T-helper 2 cell treated with Interferon-gamma antibody and Interleukin-4, amounts not matched to agents 100 ng/mL and 5 ng/mL, for 36 hours (primary cell): ENCODE measurements around the gene PSMB10. TPM values are rescaled to one million over a fixed set of nuclear protein-coding genes. Genes with fewer than 3 reads are reported as not detected.
"Not testable (repeated sequence)": the region's sequence is repeated elsewhere in the genome, so short reads cannot be mapped to it uniquely, and the experiment has no call there.

Experiments
- intact Hi-C: fragments of 100-400 bp; cut with micrococcal nuclease; formaldehyde crosslinking; loops from one replicate; pipeline ENCODE4 v1.15.1; 2023
- total RNA-seq: library from RNA; stranded (reverse); gene quantifications from 2 replicates; pipeline ENCODE4 v1.2.3, GENCODE V29; 2022

The PSMB10 gene
- total RNA-seq, 1 donor from 2014 or later: 335 TPM

DNA sequence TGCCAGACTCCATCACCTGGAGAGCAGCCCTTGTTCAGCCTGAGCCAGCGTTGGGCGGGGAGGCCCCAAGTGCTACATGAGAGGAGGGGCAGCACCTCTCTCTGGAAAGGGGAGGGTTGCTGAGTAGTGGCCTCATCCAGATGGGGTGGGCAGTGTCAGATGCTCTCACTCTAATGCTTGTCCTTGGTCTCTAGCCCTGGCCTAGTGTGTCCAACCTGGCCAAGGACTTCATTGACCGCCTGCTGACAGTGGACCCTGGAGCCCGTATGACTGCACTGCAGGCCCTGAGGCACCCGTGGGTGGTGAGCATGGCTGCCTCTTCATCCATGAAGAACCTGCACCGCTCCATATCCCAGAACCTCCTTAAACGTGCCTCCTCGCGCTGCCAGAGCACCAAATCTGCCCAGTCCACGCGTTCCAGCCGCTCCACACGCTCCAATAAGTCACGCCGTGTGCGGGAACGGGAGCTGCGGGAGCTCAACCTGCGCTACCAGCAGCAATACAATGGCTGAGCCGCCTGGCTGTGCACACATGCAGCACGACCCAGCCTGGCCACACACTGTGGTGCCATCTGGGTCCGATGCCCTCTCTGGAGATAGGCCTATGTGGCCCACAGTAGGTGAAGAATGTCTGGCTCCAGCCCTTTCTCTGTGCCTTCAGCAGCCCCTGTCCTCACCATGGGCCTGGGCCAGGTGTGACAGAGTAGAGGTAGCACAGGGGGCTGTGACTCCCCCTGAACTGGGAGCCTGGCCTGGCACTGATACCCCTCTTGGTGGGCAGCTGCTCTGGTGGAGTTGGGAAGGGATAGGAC lies 9.3 kb downstream of the PSMB10 start:
- intact Hi-C loops: no loop called here

DNA sequence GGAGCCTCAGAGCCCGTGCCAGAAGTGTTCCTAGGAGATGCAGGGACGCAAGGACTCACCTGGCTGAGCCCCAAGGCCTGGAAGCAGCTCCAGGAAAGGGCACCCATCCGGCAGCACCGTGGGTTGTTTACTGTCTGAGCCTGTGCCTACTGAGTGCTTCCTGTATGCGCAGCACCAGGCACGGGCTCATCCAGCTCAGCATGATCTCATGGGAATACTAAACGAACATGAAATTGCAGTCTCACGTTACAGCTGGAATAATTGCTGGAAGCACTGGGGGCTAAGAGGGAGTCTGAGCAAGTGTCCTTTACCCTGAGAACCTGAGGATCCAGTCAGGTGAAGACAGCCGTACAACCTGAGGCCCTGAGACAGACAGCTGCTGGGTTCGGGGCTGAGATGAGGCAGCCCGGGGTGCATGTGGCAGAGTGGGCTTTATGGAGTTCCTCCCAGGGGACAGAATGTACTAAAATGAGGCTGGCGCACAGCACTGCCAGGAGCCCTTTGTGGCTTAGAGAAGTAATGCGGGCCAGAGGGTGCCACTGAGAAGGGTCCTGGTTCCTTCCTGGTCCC lies 10.4 kb downstream of the PSMB10 start:
- intact Hi-C loops: no loop called here

DNA sequence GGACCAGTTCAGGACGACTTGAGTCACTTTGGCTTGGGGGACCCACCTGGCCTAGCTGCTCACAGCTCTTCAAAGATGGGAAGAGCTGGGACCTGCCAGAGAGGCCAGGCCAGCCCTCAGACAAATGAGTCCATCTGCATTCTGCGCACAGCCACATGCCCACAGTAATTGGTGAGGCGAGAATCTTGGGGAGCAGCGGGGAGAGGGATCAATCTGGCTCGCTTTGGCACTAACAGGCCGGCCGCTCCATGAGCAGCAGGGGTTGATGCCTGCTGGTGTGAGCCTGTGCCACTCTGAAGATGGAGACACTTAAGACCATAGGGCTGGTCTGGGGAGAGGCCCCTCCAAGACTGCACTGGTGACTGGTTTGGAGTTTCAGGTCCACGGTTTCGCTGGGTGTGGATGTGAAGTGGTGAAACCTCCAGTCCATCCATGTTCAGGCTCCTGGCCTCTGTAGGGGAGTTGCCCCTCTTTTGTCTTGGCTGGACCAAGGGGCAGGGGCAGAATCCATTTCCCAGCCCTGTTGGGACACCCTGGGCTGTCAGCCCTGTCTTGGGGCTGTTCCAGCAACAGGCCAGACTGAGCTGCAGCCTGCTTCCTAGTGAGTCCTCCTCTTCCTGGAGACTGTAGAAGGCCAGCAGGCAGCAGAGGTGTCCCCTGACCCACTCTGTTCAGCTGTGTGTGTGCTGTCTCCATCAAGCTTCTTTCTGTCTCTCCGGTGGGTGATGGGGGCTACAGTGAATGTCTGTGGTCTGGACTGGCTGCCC lies 12.3 kb downstream of the PSMB10 start:
- intact Hi-C loops: no loop called here

DNA sequence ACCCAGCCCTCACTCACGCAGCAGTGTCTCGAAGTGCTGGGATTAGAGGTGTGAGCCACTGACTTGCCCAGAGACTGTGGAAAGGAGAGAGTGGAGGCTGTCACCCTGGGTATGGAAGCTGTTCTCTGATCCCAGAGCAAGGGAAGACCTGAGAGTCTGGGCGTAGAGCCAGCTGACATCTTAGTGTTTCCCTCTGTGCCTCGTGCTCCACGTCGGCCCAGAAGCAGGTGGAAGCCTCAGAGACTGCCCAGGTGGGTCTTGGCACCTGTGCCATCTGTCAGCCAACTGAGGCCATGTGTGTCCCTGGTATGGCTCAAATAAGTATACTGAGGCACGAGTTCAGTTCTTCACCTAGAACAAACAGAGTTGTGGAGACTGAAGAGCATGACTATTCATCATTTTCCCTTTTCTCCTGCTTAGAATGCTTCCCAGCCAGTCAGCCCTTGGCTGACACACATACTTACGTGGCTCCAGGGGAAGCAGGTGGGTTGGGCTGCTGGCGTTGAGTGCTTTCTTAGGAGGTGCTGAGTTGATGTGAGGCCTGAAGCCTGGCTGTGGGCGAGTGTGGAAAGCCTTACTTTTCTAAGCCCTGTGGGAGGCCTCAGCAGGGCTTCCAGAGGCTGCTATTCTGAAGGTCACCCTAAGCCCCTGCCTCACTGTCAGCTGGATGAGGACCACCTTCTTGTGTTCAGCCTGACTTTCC lies 13.1 kb downstream of the PSMB10 start:
- intact Hi-C loops: no loop called here

DNA sequence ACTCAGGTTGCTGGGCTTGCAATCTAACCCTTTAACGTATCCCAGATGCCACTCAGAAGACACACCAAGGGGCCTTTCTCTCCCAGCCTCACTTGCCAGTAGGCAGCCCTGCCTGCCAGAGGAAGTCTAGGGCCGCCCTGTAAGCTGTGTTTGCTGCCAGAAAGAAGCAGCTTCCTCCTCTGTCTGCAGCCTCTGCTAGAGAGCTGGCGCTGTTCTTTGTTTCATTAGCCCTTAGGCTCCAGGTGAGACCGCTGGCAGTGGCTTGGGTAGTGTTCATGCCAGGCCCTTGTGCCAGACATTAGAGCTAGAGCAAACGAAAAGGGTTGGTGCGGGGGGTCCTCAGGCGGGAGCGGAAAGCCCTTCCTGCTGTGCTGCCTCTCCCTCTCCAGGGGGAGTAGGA lies 13.9 kb downstream of the PSMB10 start:
- intact Hi-C loops: no loop called here

DNA sequence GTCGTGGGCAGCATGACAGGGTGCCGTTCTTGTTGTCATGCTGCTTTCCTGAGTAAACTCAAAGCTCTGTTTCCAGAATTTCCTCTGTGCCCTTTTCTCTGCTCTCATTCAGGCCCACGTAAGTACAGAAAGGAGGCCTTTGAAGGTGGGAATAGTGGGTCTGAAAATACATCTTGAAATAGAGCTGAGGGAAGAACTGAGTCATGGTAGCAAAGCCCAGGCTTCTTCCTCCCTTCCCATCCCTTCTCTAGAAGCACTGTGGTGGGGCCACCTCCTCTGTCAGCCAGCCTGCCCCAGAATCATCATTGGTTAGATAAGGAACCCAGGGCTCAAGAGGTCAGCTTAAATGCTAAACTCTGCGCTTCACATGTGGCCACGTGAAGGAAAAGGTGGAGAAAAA lies 14.4 kb downstream of the PSMB10 start:
- intact Hi-C loops: no loop called here

DNA sequence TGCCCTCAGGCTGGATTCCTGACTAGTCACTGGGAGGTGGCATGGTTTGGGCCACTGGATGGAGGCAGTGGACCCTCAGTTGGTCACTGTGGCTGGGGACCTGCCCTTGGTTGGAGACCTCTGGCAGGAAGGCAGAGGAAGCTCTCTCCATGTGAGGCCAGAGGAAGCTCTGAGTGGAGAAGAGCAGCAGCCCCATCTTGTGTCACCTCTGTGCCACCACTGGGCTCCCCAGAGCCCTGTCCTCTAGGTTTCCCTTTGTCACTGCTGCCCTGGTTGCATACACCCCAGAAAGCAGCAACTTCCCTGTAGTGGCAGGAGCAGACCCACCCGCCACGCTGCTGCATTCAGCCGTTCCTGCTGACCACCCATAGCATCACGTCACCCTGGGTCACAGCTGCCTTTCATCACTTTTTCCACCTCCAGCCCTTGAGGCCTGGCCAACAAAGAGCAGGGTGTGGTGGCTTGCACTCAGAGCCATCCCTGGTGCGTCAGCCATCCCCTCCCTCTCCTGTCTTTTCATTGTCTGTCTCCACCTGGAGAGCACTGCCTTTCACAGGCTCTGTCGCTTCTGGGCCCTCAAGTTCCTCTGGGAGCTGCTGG lies 16.9 kb downstream of the PSMB10 start:
- intact Hi-C loops: no loop called here

DNA sequence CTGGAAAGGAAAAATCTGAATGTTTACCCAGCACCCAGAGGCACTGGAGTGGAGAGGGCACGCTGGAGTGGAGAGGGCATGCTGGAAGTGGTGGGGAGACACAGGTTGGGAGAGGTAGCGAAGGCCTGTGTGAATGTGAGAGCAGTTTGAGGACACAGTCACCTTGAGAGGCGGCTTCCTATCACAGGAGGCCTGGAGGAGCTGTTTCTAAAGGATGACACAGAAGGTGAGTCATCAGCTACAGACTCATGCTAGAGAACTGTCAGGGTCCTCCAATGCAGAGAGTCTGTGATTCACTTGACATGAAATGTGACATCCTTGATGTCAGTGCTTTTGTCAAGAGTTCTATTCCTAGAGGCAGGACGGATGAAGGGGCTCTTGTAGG lies 18.8 kb downstream of the PSMB10 start:
- intact Hi-C loops: no loop called here

DNA sequence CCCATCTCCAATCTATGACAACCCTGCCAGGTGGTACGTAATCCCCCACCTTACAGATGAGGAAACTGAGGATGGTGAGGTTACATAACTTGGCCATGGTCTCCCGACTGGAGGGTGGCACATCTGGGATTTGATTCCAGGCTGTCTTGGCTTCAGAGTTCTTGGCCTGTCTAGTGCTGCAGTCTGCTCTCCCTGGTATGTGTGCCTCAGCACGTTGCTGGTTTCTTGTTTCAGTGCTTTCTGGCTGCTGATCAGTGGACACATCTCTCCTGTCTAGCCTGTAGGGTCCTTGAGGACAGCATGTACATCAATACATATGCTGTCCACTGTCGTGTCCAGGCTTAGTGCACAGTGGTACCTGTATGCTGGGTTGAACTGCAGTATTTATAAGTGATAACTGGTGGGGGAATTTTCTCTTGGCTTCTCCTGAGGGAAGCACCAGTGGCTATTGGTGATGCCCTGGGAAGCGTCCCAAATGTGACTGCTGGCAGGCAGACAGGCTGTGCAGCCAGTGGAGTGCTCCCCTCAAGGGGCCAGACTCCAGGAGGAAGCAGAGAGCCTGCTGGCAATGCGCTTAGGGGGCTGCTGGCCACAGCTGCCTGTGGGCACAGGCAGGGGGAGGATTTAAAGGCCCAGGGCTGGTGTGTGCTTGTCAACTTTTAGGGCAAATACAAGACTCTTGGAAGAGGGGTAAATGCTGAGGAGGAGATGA lies 19.4 kb downstream of the PSMB10 start:
- intact Hi-C loops: no loop called here

DNA sequence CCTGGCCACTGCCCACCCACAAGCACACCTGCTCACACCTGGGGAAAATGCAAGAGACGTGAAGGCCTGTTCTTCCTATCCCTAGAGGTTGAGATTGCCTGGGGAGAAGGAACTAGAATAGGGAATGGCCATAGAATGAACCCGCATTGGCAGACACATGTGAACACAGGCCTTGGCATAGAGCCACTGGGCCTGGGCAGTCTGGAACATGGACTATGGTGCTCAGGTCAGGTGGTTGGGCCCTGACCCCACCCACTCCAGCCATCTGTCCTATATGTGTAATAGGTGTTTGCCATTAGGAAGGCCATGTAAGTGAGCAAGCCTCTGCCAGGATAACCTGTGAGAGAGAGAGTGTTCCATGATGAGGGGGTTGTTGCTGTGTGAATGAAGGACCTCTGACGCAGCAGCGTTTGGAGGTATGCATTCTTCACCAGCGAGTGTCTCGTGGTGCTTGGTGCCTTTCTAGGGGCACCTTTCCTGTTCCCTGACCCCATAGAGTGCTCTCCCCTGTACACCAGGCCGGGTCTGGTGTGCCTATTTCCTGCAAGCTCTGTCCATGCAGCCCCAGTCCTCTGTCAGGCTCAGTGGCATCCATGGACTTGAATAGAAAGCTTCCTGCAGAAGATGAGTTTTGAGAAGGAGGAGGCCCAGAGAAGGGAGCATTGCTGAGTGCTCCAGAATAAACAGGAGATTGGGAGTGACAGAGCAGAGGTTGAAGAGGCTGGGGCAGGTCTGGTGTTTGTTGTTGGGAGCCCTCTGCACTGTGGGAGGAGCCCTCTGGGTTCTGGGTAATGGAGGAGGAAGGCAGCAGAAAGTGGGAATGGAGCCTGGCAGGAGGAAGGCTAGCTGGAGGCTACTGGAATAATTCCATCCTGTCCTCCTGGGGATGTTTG lies 20.6 kb downstream of the PSMB10 start:
- intact Hi-C loops: no loop called here

DNA sequence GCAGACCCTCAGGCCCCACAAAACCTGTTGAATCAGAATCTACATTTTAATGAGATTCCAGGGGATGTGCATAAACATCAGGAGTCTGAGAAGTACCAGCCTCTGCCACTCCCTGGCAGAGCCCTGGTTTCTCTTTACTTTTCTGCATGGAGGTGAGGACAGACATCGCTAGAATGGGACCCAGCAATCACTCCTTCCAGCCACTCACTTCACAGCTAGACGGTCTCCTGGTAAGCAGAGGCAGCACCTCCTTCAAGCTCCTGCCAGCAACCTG lies 21.2 kb downstream of the PSMB10 start:
- intact Hi-C loops: not testable (repeated sequence)

DNA sequence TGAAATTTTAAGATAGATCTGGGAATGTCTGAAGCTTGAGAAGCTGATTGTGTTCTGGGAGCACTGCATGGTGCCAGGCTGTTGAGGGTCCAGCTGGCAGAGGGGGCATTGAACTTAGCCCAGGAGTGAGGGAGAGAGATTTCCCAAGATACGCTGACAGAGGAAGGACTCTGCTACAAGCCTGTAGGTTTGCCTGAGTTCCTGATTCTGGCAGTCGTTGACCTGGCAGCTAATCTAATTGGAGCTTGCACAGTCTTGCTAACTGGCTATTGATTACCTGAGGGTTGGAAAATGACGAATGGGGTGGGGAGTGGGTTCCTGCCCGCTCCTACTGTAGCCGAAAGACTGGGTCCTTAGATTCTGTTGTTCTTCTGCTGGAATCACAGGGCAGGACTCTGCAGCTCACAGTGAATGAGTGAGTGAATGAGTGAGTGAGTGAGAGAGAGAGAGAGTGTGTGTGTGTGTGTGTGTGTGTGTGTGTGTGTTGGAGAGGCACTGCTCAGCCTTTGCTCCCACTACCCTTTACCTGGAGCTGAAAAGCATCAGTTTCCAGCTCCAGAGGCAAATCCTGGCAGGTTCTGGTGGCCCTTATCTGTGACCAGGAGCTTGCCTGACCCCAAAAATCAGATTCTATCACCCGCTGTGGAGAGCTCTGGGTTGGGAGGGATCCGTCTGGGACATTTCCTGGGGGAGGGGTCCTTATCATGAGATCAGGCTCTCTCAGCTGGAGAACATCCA lies 21.7 kb downstream of the PSMB10 start:
- intact Hi-C loops: no loop called here

DNA sequence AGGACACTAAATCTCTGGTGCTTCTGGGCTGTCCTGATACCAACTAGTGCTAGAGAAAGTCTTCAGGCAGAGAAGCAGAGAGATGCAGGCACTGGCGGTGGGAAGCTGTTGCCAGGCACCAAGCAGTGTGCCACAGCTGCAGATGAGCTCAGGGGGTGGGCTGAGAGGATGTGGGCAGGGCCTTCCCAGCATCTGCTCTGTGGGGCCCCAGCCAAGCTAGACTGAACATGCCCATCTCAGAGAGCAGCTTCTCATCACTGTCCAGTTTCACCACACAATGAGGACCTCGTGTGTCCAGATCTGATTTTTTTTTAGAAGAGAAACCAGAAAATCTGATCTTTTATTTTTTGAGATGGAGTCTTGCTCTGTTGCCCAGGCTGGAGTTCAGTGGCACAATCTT lies 26.5 kb downstream of the PSMB10 start:
- intact Hi-C loops: no loop called here

DNA sequence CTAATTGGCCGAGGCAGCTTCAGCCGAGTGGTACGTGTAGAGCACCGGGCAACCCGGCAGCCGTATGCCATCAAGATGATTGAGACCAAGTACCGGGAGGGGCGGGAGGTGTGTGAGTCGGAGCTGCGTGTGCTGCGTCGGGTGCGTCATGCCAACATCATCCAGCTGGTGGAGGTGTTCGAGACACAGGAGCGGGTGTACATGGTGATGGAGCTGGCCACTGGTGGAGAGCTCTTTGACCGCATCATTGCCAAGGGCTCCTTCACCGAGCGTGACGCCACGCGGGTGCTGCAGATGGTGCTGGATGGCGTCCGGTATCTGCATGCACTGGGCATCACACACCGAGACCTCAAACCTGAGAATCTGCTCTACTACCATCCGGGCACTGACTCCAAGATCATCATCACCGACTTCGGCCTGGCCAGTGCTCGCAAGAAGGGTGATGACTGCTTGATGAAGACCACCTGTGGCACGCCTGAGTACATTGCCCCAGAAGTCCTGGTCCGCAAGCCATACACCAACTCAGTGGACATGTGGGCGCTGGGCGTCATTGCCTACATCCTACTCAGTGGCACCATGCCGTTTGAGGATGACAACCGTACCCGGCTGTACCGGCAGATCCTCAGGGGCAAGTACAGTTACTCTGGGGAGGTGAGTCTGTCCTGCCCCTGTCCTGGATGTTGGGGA lies 27.5 kb downstream of the PSMB10 start:
- intact Hi-C loops: no loop called here

DNA sequence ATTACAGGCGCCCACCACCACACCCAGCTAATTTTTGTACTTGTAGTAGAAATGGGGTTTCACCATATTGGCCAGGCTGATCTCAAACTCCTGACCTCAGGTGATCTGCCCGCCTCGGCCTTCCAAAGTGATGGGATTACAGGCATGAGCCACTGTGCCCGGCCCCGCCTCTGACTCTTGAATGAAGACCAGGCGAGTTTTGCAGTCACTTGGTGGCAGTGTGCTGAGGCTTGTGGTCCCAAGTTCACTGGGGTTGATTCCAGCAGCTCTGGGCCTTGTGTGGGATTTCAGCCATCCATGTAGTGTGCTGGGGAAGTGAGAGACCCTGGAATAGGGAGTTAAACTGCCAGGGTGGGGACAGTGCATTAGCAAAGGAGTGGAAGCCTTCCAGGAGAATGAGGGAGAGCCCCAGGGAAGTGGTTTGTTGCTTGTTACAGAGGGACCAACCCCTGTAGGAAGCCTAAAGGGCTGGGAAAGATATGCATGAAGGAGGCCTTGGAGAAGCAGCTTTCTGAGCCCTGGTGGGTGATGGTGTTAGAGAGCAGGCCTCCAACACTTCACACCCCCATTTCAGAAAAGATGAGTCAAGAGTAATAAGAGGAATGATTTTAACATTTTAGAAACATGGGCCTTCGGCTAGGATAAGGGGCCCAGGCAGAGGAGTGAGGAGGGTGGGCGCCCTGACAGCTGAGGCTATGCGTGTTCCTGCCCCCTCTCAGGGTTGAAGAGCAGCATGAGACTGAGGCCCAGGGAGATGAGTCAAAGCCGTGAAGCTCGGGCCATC lies 29.1 kb downstream of the PSMB10 start:
- intact Hi-C loops: no loop called here

DNA sequence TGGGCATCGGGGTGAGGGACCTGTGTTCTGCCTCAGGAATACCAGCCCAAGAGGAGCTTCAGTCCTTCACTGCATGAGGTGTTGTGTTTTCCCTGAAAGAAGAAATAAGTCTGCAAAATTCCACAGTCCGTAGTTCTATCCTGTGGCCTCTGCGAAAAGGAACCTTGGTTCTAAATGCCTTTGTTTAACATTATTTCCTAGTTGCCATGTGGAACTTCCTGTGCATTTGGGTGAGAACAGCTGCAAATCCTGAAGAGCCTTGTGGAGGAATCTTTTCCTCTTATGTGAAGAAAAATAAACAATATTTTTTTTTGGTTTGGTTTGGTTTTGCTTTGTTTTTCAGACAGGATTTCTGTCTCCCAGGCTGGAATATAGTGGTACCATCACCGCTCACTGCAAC lies 33.8 kb downstream of the PSMB10 start:
- intact Hi-C loops: no loop called here

DNA sequence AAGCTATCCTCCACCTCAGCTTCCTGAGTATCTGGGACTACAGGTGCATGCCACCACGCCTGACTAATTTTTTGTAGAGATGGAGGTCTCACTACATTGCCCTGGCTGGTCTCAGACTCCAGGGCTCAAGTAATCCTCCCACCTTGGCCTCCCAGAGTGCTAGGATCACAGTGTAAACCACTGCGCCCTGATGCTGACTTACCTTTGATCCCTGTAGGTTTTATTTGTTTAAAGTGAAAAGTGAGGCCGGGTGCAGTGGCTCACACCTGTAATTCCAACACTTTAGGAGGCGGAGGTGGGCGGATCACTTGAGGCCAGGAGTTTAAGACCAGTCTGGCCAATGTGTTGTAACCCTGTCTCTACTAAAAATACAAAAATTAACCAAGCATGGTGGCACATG lies 34.9 kb downstream of the PSMB10 start:
- intact Hi-C loops: no loop called here

DNA sequence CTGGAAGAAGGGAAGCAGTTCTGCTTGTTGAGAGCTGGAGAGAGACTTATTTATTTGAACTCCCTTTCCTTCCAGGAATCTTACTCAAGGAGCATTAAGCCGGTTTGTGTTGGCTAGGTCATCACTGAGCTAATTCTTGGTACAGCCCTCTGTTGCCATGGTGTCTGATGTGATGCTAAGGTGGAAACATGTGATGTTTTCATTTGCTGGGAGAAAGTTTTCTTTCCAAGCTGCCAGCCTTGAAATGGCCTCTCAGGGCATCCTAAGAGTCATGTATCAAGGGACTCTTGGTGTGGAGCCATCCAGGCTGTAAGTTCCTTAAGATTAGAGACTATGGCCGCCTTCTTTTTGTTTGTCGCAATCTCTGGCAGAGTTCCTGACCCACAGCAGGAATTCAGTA lies 39.4 kb downstream of the PSMB10 start:
- intact Hi-C loops: no loop called here
